KBM-7 (cell line): ENCODE measurements around the gene PEDS1.
"Not testable (repeated sequence)": the region's sequence is repeated elsewhere in the genome, so short reads cannot be mapped to it uniquely, and the experiment has no call there.

Source experiments
- DNase-seq: peaks from one replicate; pipeline ENCODE4 v3.0.0-alpha.2; 2015
- in situ Hi-C: fragments of 300-500 bp; cut with MboI; formaldehyde crosslinking; loops from 2 replicates; pipeline ENCODE4 v1.14.3; 2020; ENCODE audit warnings: low sequenced_read_pairs, low pct_unique_long_range_greater_than_20kb, mixed read lengths

Gene PEDS1

DNA sequence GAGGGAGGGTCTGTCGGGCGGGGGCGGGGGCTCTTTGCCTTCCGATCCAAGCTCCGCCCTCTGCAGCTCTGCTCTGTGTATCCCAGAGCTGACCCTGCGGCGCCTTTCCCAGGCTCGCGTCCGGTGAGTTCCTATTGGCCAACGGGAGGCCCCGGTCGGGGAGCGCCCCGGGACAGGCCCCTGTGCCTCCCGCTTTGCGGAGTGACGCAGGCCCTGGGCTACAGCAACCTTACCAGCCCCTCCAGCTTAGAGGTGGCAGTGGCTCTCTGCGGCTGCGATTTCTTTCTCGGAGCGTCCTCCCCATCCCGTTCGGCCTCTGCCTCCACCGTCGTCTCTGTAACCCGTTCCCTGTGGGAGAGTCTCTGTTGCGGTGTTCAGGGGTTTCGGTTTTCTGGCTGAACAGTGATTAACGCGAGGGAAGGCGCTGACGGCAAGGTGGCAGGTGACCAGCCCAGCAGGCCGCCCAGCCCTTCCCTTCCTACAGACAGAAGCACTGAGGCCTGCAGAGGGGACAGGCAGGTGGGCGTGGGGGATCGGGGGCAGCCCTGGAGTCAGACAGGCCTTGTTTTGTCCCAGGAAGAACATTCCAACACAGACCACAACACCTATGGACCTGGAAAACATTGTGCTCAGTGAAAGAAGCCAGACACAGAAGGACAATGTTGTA, 19.0 kb upstream of the PEDS1 start:
- in situ Hi-C loops: no loop called here
- no peak for DNase-seq

DNA sequence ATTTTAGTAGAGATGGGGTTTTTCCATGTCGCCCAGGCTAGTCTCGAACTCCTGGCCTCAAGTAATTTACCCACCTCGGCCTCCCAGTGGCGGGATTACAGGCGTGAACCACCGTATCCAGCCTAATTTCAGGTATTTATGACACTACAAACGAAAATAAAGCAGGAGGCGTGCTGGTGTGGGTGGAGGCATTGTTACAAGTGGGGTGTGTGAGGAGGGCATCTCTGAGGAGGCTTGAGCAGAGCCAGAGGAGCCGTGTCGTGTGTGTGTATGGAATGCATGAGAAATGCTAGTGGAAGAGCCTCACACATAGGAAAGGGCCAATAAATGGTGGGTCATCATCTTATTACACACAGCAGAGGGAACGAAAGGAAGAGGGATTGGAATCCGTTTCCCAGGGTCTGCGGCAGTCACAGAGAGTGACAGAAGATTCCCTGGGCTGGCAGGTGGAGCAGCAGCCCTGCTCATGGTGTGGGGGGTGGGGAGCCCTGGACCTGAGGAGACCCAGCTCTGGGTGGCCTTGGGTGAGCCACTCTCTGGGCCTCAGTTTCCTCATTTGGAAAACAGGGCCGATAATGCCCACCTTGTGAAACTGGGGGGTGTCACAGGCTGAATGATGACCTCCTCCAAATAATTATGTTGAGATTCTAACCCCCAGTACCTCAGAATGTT, 17.2 kb upstream of the PEDS1 start:
- DNase-seq: no peak
- in situ Hi-C loops: no loop called here

DNA sequence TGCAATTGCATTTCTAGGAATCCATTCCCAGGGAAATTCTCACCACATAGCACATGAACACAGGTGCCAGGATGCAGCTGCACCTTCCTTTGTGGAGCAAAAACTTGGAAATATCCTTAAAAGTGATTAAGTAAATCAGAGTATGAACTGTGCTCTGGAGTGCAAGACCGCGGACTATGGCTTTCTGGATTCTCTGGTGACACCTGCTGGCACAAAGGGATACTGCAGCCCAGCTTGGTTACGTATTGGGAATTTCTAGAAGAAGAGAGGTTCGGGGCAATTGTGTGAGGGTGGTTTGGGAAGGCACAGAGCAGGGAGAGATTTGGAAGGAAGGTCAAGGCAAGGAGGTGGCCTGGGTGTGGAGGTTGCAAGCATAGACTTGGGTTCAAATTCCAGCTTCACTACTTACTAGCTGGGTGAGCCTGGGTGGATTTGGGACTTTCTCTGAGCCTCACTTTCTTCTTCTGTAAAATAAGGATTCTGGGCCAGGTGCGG, 15.9 kb upstream of the PEDS1 start:
- in situ Hi-C loops: no loop called here
- DNase-seq: peak; percentile 91

DNA sequence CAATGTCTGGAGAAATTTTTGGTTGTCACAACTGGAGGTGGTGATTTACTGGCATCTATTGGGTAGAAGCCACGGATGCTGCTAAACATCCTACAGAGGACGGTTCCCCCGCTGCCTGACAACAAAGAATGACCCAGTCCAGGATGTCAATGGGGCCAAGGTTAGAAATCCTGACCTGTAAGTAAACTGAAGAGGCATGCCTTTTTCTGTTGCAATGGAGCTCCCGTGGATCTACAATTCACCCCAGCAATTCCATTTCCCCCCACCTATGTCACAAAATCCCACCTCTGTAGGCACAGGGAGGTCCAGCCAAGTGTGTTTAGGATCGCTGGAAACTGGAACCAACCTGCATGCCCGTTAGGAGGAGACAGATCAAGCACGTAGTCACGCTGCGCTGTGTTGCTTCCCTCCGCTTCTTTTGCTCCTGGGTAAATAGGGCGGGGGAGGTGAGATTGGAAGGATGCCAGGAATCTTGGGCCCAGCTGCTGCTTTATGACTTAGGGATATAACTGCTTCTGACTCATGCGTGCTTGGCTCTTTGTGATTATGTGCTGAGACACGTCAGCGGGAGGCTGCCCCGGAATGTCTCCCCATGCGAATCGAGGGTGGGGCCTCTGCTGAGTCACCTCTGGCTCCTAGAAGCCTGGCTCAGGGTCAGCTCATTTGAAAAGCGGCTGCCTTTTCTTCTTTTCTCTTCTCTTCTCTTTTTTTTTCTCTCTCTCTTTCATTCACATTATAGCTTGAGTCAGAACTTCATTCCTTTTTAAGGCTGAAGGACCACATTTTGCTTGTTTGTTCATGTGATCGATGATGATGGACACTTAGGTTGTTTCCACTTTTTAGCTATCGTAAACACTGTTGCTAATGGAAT, 12.4 kb upstream of the PEDS1 start:
- in situ Hi-C loops: no loop called here
- DNase-seq: peak; percentile 99

DNA sequence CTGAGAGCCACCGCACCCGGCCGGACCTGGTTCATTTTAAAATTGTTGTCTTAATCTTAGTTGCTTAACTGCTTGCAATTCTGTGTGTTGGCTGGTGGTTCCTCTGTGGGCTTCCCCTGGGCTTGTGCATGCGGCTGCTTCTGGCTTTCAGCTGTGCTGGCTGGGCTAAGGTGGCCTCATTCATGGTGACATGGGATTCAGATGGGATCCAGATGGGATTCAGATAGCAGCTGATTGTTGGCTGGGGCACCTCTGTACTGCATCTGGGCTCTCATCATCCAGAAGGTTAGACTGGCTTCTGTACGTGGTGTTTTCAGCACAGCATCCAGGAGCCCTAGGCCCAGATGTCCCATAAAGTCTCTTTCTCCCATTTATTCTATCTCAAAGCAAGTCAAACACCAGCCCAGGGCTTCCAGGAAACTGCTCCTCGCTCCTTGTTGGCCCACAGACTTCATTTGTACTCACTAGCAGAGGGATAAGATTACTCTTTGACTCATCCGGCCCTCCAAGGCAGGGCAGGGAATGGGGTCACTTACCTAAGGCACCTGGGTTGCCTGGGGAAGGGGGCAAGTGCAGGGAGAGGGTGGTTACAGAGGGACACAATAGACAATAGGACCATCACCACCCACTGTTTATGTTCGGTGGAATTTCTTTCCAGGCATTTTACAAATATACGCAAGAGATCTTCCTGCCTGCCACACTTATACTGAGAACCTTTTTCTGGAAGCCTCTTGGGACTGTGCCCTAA, 10.2 kb upstream of the PEDS1 start:
- in situ Hi-C loops: no loop called here
- DNase-seq: no peak

DNA sequence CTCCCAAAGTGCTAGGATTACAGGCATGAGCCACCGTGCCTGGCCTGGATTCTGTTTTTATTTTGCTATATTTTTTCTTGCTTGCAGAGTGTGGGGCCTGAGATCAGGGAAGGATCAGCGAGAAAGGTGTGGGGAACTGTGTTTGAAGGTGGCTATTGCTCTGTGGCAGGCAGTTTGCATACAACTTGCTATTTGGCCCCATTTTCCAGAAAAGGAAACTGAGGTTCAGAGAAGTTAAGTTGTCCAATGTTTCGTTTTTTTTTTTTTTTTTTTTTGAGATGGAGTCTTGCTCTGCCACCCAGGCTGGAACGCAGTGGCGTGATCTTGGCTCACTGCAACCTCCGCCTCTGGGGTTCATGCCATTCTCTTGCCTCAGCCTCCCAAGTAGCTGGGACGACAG, 8.0 kb upstream of the PEDS1 start:
- in situ Hi-C loops, DNase-seq: not testable (repeated sequence)

DNA sequence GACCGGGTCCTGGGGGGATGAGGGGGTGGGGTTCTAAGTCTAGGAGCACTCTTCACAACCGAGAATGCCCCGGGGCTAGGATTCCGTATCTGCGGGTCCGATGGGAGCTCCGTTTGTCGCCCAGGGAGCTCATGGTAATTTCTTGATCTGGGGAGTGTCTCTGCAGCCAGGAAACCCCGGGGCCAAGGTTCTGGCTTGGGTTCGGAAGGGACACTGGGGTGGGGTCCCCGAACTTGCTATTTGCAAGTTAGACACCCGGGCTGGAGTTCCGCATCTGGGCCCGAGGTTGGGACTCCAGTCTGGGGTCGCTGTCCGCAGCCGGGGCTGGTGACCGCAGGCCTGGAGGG, 397 bp downstream of the PEDS1 start:
- no peak for DNase-seq

DNA sequence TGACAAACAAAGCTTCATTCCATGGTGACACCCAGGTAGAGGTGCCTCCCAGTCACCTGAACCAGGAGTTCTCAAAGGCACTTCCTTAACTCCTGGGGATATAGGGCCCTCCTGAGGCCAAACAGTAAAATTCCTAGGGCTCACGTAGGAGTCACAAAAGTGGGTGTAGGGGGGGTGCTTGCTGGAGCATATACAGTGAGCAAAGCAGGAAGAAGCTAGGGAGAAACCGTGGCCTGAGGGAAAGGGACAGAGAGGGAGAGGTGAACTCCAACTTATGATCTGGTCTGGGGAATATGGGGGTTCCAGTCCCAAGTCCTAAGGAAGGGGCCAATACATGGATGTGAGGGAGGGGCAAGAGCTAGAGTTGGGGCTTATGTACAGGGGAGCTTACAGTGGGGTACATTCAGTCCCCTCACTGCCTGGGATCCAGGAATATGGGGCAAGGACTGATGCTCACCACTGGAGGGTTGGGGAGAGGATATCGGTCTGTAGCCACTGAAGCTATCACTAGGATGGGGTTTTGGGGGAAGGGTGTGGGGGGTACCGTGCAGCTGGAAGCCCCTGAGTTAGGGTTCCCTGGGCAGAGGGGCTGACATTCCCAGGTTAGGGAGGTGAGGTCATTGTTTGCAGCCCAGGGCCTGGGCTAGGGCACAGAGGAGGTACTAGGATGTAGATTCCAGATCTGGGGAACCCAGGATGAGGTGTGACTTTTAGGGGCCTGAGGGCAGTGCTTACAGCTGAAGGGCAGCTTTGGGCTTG, 950 bp downstream of the PEDS1 start:
- in situ Hi-C loops: no loop called here
- peak; percentile 23 for DNase-seq

More for the DNA sequence above, 397 bp downstream of the PEDS1 start:
- in situ Hi-C loops: no loop called here

DNA sequence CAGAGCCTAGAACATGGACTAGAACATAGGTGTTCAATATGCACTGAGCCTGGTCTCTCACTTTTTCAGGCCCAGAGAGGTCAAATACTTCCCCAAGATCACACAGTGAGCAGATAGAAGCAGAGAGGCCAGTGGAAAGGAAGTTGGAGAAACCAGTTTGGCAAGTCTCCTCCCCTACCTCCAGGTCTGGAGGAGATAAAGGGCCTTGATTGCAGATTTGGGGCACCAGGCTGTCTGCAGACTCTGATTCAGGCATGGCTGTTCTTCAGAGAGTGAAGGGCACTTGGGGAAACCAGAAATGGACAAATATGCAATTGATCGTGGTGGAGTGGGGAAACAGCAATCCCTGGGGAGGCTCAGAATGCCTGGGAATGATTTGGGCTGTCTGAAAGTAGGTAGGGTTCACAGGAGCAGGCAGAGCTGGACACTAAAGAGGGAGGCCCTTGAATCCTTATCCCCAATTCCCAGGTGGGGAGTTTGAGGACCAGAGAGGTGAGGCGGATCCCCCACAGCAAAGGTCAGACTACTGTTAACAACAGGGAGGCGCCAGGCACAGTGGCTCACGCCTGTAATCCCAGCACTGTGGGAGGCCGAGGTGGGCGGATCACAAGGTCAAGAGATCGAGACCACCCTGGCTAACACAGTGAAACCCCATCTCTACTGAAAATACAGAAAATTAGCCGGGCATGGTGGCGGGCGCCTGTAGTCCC, 2.3 kb downstream of the PEDS1 start:
- no peak for DNase-seq
- in situ Hi-C loops: no loop called here

DNA sequence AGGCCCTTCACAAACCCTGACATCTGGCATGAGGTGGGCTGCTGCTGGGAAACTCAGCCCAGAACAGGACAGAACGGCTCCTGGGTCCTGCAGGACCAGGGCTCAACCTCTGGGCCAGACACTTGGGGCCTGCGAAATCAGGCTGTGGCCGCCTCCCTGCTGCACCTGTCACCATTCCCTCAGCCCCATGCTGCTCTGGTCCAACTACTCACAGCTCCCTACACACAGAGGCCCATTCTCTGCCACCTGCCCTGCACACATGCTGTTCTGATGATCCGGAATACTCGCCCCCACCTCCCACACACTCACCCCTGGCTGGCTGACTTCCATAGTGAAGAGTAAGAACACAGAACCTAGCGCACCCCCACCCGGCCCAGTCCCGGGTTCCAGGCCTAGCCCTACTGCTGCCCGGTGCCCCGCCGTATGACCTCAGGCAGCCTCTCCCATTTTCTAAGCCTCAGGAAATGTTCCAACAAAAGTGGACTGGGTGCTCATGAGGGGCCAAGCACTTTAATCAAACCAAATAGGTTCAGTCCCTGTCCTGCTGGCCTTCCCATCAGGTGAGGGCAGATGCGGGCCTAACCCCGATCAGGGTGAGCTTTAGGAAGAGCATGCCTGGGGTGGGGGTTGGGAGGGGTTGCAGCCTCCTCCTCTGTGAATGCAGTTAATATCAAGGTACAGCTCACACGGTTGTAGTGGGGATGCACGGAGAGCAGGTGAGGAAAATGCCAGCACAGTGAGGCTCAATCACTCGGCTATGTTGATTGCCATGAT, 3.9 kb downstream of the PEDS1 start:
- in situ Hi-C loops: no loop called here
- DNase-seq: no peak

DNA sequence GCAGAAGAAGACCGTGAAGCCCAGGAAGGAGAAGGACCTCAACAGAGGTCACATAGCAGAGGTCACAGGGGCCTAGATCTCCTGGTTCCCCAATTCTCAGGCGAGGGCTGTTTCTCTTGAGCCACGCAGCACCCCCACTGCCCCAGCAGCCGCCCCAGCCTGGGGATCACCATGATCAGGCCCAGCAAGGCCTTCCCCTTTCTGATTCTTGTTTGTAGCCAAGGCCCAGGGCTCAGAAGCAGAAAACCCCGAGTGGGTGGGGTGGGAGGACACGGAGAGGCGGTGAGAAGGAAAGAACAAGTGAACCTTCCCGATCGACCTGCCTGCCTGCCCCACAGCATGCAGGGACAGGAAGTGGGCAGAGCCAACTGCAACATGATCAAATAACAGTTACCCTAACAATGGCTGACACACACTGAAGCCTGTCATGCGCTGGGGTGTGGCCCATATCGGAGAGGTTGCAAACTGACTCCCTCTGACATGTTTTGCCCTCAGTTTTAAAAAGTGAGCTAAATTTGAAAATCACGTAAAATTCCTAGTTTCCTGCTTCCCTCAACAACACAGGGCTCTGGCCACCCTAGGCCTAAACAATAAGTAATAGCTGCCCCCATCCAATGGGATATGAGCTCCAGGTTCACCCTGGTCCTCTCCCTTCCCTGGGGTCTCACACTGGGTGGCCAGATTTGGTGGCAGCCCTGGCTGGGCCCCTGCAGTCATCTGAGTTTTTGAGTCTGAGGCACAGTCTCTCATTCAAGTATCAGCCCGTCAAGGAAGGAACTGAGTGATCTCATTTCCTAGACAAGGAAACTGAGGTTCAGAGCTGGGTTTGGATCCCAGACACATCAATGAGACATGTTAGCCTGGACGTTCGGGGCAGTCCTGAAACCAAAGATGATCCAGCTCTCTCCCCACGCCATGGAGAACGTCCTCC, 6.5 kb downstream of the PEDS1 start:
- DNase-seq: peak; percentile 88
- in situ Hi-C loops: no loop called here

DNA sequence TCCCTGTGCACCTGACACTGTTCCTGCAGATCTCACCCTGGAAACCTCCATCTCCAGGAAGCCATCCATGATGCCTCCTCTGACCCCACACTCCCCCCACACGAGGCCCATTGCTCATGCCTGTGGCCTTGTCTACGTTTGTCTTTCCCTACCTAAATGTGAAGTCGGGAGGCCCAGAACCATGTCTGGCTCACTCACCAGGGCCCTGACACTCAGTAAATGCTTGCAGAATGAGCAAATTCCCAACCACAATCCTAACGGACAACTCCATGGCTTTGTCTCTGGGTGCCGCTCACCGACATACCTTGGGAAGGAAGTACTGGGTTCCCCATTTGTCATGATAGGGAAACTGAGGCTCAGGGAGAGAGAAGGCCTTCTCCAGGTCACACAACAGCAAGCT, 7.3 kb downstream of the PEDS1 start:
- in situ Hi-C loops: no loop called here
- no peak for DNase-seq

DNA sequence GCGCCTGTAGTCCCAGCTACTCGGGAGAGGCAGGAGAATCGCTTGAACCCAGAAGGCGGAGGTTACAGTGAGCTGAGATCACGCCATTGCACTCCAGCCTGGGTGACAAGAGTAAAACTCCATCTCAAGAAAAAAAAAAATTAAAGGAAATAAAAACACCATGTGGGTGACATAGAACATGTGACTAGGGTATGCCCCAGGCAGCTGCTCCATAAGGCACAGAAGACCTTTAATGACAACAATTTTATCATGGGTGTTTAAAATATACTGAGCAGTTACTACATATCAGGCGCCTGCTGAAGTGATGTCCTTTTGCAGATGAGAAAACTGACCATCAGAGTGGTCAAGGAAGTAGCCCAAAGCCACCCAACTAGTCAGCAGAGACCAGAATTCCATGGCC, 8.0 kb downstream of the PEDS1 start:
- no peak for DNase-seq
- in situ Hi-C loops: no loop called here

DNA sequence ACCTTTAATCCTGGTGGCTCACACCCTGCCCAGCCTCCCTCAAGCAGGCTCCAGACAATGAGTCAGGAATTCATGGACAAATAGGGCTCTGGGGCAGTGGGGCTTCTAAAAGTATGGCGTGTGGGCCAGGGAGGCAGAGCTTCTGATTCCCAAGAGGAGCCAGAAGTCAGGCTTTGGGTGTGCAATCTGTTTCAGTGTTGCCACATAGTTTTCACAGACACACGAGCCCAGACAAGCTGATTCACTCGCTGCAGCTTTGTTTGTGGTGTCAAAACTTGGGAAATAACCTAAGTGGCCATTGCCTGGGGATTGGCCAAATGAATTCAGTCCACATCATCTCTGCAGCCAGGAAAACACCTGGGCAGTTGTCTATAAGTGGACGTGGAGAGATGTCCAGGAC, 9.2 kb downstream of the PEDS1 start:
- in situ Hi-C loops: no loop called here
- no peak for DNase-seq

DNA sequence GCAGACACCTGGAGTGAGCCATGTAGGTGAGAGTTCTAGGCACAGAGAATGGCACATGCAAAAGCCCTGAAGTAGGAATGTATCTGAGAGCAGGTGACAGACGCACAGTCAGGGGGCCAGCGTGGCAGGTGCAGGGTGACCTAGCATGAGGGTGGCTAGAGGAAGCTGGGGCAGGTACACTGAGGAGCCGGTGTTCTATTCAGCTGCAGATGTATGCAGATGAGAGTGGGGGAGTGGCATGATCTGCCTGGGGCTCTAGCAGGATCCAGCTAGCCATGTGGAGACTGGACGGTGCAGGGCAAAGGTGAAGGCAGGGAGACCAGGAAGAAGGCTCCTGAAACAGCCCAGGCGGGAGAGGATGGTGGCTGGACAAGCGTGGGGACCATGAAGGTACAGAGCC, 10.7 kb downstream of the PEDS1 start:
- in situ Hi-C loops: no loop called here
- DNase-seq: no peak

DNA sequence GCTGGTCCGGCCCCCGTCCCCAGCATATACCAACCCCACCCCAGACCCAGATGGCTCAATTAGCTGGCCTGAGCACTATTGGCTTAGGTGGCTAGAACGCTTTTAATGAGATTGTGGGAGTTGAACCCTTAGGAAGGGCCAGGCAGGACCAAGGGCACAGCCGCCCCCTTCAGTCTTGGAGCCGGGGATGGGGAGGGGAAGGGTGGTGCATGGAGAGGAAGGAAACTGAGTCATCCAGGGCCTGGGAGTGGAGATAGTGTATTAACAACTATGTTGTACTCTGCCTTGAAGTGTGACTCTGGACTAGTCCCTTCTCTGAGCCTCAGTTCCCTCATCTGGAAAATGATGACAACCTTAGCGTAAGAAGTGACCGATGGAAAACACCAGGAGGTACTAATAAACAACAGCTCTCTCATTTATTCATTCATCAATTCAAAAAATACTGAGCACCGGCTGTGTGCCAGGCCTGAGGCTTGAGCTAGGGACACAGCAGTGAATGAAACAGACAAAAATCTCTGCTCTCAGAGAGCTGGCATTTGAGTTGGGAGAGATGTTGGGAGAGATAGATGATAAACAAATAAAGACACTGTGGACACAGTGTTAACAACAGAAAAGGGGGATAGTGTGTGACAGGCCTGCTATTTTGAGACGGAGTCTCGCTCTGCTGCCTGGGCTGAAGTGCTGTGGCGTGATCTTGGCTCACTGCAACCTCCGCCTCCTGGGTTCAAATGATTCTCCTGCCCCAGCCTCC, 11.5 kb downstream of the PEDS1 start:
- DNase-seq: no peak
- in situ Hi-C loops: no loop called here
